Heart right ventricle (tissue), 16 donors: ENCODE results near the gene CLSTN2. TPM values are rescaled to one million over a fixed set of nuclear protein-coding genes. Genes with fewer than 3 reads are reported as not detected.

ENCODE experiments used
- ATAC-seq, 8 donors: fragments of 200-7000 bp; cut with Tn5 transposase; one replicate each; pipeline ENCODE4 v1.9.1; 2020; ENCODE audit warnings: mild to moderate bottlenecking in 8 of 8, moderate library complexity in 8 of 8, moderate number of reproducible peaks in 1 of 8
- DNase-seq, 2 donors: peaks; one replicate each; pipeline ENCODE4 v3.0.0-alpha.2; 2020
- H3K27ac ChIP-seq, 10 donors: fragments of 200-600 bp; sonication (generic) in 2 of 10; one replicate each; pipeline versions ENCODE4 v1.5.0 to v1.8.0; 2020 to 2022; ENCODE audit warnings: mild to moderate bottlenecking in 3 of 10
- H3K27me3 ChIP-seq, 7 donors: fragments of 200-600 bp; one replicate each; pipeline ENCODE4 v1.8.0; 2021 to 2022; ENCODE audit warnings: mild to moderate bottlenecking in 2 of 7
- H3K36me3 ChIP-seq, 9 donors: fragments of 200-600 bp; sonication (generic) in 1 of 9; one replicate each; pipeline versions ENCODE4 v1.5.0 to v1.8.0; 2020 to 2022; ENCODE audit warnings: mild to moderate bottlenecking in 2 of 9
- H3K4me1 ChIP-seq, 9 donors: fragments of 200-600 bp; sonication (generic) in 1 of 9; one replicate each; pipeline versions ENCODE4 v1.5.0 to v1.8.0; 2020 to 2022; ENCODE audit warnings: mild to moderate bottlenecking in 4 of 9
- H3K4me3 ChIP-seq, 10 donors: fragments of 200-600 bp; sonication (generic) in 2 of 10; one replicate each; pipeline versions ENCODE4 v1.5.0 to v1.8.0; 2020 to 2022; ENCODE audit warnings: mild to moderate bottlenecking in 7 of 10, moderate library complexity in 2 of 10
- H3K9me3 ChIP-seq, 11 donors: fragments of 200-600 bp in 10 of 11; sonication (generic) in 2 of 11; one replicate each; pipeline versions ENCODE4 v1.5.0 to v1.8.0; 2013 to 2022; ENCODE audit warnings: mild to moderate bottlenecking in 2 of 11, control low read depth in 1 of 11, moderate library complexity in 1 of 11
- WGBS, 2 donors: extraction: QIAGEN DNeasy Blood & Tissue Kit; methylation state at CpG; one replicate each; pipeline ENCODE4 v1.1.7; 2013; ENCODE audit warnings: inconsistent platforms in 1 of 2; 5-methylcytosine and 5-hydroxymethylcytosine counted together
- intact Hi-C, 10 donors: fragments of 100-400 bp; cut with DNase I; formaldehyde crosslinking; loops; one replicate each; pipeline versions ENCODE4 v1.11.1 to v1.14.2; 2022
- polyA plus RNA-seq, 2 donors: library from polyadenylated mRNA; stranded (reverse); fragments of 200-250 nt; gene quantifications; one replicate each; pipeline ENCODE4 v1.2.3, GENCODE V29; 2013
- total RNA-seq, 10 donors: library from RNA; stranded (reverse); fragmentation: NEBNext Ultra II Directional in 3 of 10; extraction: Animal tissue kit (Norgen Biotek cat#: 25700) in 3 of 10; gene quantifications; one replicate each; pipeline versions ENCODE4 v1.2.1 to v1.2.4, GENCODE V29; 2021 to 2023
- TF ChIP-seq, protein P1 (sequence below), 9 donors: fragments of 200-600 bp; sonication (generic) in 2 of 9; IDR thresholded peaks; one replicate each; pipeline versions ENCODE4 v1.5.0 to v1.8.0; 2021 to 2022; ENCODE audit warnings: antibody characterized with exemption in 9 of 9, mild to moderate bottlenecking in 5 of 9, moderate library complexity in 1 of 9
- donor health status: Arrhythmogenic right ventricular cardiomyopathy.
- donor health status: ischemic (EF 13 %, LVEDD 7.1; RV severe dilation, severe dysfunction).
- donor health status: healthy with polysubstance abuse.
- donor health status: DM: no; HTN: yes; CAD: no.
- donor health status: DM: no; HTN: no; CAD: no.
- donor health status: ischemic (EF 25% LVEDD 6.9; RV normal size, moderate dysfunction).
- donor health status: ischemic (EF 25% LVEDD 5.7; RV mildly dilated, moderate dysfunction).
- donor health status: healthy.
- donor health status: DM: yes; HTN: yes; CAD: no.
- donor health status: Ischemic cardiomyopathy.
- donor health status: ischemic (EF 35%, LVEDD 5.7; RV mildly dilated, moderate dysfunction).
- donor health status: nonischemic (EF 11% LVEDD 7.7; RV severe dilation, severe dysfunction).
- donor health status: DM: yes; HTN: yes; CAD: no.
- donor health status: PGD.
- donor health status: ischemic (EF 29% LVEDD 5.4; RV normal size, mild dysfunction).
- donor health status: nonischemic (EF 23%, LVEDD 6.1; RV moderate dilation, normal function).

The CLSTN2 gene
- total and polyA plus RNA-seq, 12 donors: 0.57 to 10.7 (median 4.4) TPM

DNA sequence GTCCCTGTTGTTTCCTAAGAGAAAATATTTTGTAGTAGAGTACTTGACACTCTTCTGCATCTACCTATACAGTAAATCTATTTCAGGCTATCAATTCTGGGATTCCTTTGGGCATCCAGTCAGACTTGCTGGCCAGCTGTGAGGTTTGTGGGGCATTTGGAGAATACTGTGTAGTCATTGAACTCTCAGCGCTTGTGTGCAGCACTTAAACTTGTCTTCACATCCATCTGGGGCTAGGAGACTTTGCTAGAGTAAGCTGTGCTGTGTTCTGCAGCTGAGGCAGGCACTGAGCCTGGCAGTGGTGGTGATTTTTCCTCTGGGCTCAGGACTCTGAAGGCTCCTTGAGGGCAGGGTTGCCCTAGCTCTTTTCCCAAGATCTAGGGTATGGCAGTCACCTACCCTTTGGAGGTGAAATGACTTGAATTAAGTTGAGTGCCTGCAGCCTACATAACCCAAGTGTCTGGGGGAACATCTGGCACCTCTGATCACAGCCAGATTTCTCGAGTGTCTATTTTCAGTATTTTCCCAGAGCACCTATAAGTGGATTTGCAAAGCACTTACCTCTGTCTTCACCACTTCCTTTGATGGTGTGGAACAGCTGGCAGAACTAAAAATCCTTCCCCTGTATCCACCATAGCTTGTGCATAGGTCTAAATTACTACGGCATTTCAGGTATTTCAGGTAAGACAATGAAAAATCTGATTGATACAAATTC lies 19.3 kb downstream of the CLSTN2 start:
- Histone ChIP-seq H3K4me1 (peaks cover 0 to 5% (median 0%) of the 10 kb centered on the region in 9 donors), H3K36me3 (no peaks in the 10 kb centered on the region), H3K27me3 (peaks cover 0 to 6% (median 0%) of the 10 kb centered on the region in 7 donors), H3K9me3 (no peaks in the 10 kb centered on the region), H3K4me3 (no peak overlapping the region), H3K27ac (no peak overlapping the region)
- intact Hi-C loops: no loop called here
- TF ChIP-seq, protein P1, sequence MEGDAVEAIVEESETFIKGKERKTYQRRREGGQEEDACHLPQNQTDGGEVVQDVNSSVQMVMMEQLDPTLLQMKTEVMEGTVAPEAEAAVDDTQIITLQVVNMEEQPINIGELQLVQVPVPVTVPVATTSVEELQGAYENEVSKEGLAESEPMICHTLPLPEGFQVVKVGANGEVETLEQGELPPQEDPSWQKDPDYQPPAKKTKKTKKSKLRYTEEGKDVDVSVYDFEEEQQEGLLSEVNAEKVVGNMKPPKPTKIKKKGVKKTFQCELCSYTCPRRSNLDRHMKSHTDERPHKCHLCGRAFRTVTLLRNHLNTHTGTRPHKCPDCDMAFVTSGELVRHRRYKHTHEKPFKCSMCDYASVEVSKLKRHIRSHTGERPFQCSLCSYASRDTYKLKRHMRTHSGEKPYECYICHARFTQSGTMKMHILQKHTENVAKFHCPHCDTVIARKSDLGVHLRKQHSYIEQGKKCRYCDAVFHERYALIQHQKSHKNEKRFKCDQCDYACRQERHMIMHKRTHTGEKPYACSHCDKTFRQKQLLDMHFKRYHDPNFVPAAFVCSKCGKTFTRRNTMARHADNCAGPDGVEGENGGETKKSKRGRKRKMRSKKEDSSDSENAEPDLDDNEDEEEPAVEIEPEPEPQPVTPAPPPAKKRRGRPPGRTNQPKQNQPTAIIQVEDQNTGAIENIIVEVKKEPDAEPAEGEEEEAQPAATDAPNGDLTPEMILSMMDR (IDR thresholded peaks at IDR 0.05): no peak
- peak in 2 of 8 donors; percentile 30 to 53 for ATAC-seq
- WGBS, 2 donors: 52 to 70% methylated on average over 3 of the region's 3 CpGs
- DNase-seq: no peak

DNA sequence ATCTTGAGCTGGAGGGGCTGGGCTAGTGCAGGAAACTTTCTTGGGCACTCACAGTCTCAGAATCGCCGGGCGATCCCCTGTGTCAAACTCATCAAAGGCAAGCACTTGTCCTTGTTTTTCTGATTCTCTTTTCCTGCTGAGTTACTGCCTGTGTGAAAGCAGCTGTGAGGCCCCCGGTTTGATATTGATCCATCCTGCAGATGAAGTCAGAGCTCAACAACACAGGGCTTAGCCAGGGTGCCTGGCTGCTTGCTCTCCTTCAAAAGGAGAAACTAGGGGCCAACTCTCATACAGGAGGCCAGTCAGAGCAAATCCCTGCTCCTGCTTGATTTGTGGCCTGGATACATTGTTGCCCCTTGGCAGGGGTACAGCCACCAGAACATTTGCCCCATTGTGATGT lies 22.9 kb downstream of the CLSTN2 start:
- Histone ChIP-seq H3K27ac (no peak overlapping the region), H3K4me3 (no peak overlapping the region), H3K9me3 (no peaks in the 10 kb centered on the region), H3K36me3 (no peaks in the 10 kb centered on the region), H3K4me1 (peaks cover 0 to 5% (median 0%) of the 10 kb centered on the region in 9 donors), H3K27me3 (peaks cover 0 to 8% (median 0%) of the 10 kb centered on the region in 7 donors)
- no peak for ATAC-seq
- WGBS, 2 donors: 62 to 70% methylated on average over 4 of the region's 4 CpGs
- TF ChIP-seq, protein P1 (IDR thresholded peaks at IDR 0.05): no peak
- intact Hi-C loops: no loop called here
- DNase-seq: no peak

DNA sequence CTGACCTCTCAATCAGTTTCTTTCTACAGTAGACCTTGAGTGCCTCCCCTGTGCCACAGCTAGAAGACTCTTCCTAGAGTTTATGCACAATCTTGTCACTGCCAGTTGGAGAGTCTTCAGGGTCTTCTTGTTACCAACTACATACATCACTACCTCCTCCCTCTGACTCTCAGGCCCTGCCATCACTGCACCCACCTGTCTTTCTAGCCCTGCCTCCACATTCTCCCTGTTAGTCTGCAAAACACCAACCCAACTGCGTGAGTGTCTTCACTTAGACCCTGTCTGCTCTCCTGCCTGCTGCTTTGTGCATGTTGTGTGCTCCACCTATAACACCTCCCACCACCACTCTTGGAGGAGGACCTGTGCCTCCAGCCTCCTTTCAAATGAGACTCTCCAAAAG lies 34.4 kb downstream of the CLSTN2 start:
- intact Hi-C loops: no loop called here
- Histone ChIP-seq H3K27me3 (no peaks in the 10 kb centered on the region), H3K9me3 (no peaks in the 10 kb centered on the region), H3K4me3 (no peak overlapping the region), H3K27ac (no peak overlapping the region), H3K36me3 (no peaks in the 10 kb centered on the region), H3K4me1 (peaks cover 0 to under 1% (median 0%) of the 10 kb centered on the region in 9 donors)
- TF ChIP-seq, protein P1 (IDR thresholded peaks at IDR 0.05): no peak
- DNase-seq: no peak
- ATAC-seq: no peak
- WGBS, 2 donors: 85 to 95% methylated on average over 1 of the region's 1 CpG

DNA sequence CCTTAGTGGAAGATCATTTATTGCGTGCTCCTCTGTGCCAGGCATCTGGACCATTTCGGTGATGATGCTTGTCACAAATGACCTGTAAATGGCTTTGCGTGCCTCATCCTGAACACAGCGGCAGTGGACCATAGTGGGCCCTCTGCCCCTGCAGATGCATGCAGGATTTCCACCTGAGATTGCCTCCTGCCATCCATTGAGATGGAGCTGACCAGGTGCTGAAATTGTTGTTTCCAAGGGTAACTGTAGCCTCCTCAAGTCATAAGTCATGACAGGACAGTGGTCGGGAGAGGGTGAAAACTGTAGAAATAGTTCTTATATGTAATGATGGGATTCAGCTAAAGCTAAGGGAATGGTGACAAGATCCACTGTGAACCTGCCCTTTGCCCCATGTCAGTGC lies 35.5 kb downstream of the CLSTN2 start:
- 83 to 87% methylated on average over 5 of the region's 5 CpGs for WGBS, 2 donors
- H3K27ac ChIP-seq: no peak overlapping the region
- H3K36me3 ChIP-seq: no peaks in the 10 kb centered on the region
- TF ChIP-seq, protein P1 (IDR thresholded peaks at IDR 0.05): no peak
- H3K27me3 ChIP-seq: no peaks in the 10 kb centered on the region
- intact Hi-C loops: no loop called here
- no peak for DNase-seq
- no peak overlapping the region for H3K4me3 ChIP-seq
- ATAC-seq: no peak
- no peaks in the 10 kb centered on the region for H3K9me3 ChIP-seq
- H3K4me1 ChIP-seq: peaks cover 0 to 12% (median 6%) of the 10 kb centered on the region in 9 donors
